D721Med (cell line): ENCODE results near the gene ARHGAP45.

ENCODE experiments used
- DNase-seq: peaks from one replicate; pipeline ENCODE4 v3.0.0; 2011; ENCODE audit warnings: low spot score; ENCODE audit not compliant: insufficient read length
- FAIRE-seq: peaks from 2 replicates; lab custom pipeline; 2011; peaks lifted over from hg19 to GRCh38; lab: Jason Lieb, UNC
- CTCF ChIP-seq: IDR thresholded peaks from 2 replicates; pipeline ENCODE4 v1.5.1; 2012; ENCODE audit warnings: mild to moderate bottlenecking, control low read depth; ENCODE audit not compliant: insufficient read depth; ENCODE audit errors: missing control alignments

The ARHGAP45 gene

GRCh38 chr19:1106841-1107660, 40.1 kb downstream of the ARHGAP45 start:
- no peak for DNase-seq
- no peak for FAIRE-seq
- no peak for TF ChIP-seq CTCF

- FAIRE-seq = no peak
- no peak for TF ChIP-seq CTCF
- no peak for DNase-seq
Observed at GRCh38 chr19:1107661-1108261, 40.8 kb downstream of the ARHGAP45 start.

- no peak for TF ChIP-seq CTCF
- DNase-seq (no peak), FAIRE-seq (no peak)
Observed at GRCh38 chr19:1108291-1109031, 41.5 kb downstream of the ARHGAP45 start.

GRCh38 chr19:1109032-1109551, 42.1 kb downstream of the ARHGAP45 start:
- no peak for FAIRE-seq
- no peak for TF ChIP-seq CTCF
- no peak for DNase-seq

GRCh38 chr19:1109697-1110671, 43.0 kb downstream of the ARHGAP45 start:
- FAIRE-seq = no peak
- TF ChIP-seq CTCF = no peak

More at GRCh38 chr19:1109697-1110671, 43.0 kb downstream of the ARHGAP45 start:
- DNase-seq = no peak
